ENCODE results near the gene GLRA1.
"Not testable (repeated sequence)": the region's sequence is repeated elsewhere in the genome, so short reads cannot be mapped to it uniquely, and the experiment has no call there.

The GLRA1 gene

GRCh38 chr5:151917904-151918303 lies 6.7 kb downstream of the GLRA1 start:
- no peak for DNase-seq (ENCODE audit: low spot score)

- DNase-seq (ENCODE audit: low spot score), result no peak
These were observed 11.2 kb downstream of the GLRA1 start for GRCh38 chr5:151913425-151913824.

DNA sequence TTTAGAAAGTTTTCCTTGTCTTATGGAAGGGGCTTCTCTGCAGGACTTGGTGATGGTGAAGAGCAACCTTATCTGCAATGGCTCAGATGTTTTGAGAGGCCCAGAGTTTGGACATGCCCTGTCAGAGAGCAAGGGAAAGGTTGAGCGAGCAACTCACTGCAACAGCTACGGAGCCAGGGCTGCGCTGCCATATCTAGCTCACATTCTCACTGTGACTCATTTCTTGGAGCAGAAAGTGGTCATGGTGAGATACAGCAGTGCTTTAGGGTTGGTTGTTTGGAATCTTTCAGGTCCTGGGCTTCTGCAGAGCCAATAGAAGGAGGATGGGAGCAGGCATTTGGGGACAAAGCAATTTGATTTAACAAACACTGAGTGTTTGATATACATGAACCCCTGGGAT lies 12.3 kb downstream of the GLRA1 start:
- DNase-seq (ENCODE audit: low spot score), result no peak

- no peak for DNase-seq (ENCODE audit: low spot score)
These were observed 13.6 kb downstream of the GLRA1 start for GRCh38 chr5:151911011-151911410.

DNA sequence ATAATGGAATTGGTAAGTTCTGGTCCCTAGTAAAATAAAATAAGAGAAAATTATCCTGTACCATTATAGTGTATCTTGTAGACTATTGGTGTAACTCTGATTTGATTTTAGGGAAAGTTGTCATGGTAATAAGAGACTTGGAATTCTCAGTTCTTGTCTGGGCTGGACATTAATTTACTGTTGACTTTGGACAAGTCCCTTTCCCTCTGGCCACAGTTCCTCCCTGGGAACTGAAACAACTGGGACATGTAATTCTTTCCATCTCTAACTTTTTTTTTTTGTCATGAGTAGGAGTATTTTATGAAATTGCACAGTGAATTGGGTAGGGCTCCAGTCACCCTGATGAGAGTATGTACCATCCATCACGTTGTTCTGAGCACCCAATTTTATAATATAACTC lies 15.0 kb downstream of the GLRA1 start:
- DNase-seq (ENCODE audit: low spot score), result no peak

- DNase-seq (ENCODE audit: low spot score), result no peak
These were observed 18.4 kb downstream of the GLRA1 start for GRCh38 chr5:151906246-151906645.

DNA sequence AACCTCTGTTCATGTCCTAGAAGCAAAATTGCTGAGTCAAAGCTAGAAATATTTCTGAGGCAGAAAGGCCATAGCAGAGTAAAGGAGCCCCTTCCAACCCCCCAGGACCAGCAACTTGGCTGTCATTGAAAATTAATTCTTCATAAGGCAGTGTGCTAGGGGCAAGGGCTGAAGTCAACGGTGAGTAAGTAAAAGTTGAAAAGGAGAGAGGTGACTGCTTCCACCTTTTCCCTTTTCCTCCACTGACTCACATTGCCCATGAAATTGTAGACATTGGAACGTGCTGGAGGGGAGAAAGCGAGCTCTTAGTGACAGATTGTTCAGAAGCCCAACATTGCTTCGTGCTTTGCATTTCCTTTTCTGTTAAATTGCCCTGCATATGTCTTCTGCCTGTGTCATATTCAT lies 19.1 kb downstream of the GLRA1 start:
- no peak for DNase-seq (ENCODE audit: low spot score)

DNA sequence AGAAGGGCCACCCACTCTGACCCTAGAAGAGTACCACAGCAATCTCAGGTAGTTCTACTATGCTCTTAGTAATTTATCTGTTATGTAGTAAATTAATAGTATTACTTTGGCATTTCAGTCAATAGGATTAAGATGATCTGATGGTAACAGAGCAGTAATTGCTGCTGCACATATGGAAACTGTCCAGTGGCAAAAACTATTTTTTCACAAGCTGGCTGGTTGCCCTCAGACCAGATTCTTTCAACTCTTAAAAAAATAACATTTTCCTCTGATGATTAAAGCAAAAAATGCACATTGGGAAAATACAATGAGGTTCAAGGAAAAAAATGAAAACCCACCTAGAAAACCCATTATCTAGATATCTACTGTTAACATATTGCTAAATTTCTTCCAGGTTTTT lies 19.7 kb downstream of the GLRA1 start:
- DNase-seq (ENCODE audit: low spot score), result no peak

GRCh38 chr5:151904127-151904526 lies 20.5 kb downstream of the GLRA1 start:
- DNase-seq (ENCODE audit: low spot score), result no peak

GRCh38 chr5:151903243-151903653 lies 21.4 kb downstream of the GLRA1 start:
- DNase-seq (ENCODE audit: low spot score), result no peak

- DNase-seq (ENCODE audit: low spot score), result no peak
These were observed 22.4 kb downstream of the GLRA1 start for GRCh38 chr5:151902215-151902614.

- DNase-seq (ENCODE audit: low spot score), result no peak
These were observed 23.0 kb downstream of the GLRA1 start for GRCh38 chr5:151901611-151902010.

GRCh38 chr5:151900891-151901290 lies 23.8 kb downstream of the GLRA1 start:
- DNase-seq (ENCODE audit: low spot score), result no peak

DNA sequence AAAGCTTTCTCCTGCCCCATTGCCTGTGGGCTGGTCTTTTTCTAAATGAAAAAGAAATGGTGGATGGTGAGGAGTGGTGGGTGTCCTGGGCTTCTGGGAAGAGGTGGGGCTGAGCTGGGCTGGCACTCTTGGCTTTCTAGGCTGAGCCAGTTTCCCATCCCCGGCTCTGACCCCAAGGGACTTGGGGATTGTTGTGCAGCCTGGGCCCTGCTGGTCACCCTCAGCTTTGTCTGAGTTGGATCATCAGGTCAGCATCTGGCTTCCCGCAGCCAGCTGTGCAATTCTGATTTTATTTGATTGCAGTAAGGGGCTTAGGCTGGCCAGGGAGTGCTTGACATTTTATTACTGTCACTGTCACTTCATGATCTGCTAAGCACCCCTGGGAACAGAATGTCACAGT lies 25.3 kb downstream of the GLRA1 start:
- DNase-seq (ENCODE audit: low spot score), result no peak

DNA sequence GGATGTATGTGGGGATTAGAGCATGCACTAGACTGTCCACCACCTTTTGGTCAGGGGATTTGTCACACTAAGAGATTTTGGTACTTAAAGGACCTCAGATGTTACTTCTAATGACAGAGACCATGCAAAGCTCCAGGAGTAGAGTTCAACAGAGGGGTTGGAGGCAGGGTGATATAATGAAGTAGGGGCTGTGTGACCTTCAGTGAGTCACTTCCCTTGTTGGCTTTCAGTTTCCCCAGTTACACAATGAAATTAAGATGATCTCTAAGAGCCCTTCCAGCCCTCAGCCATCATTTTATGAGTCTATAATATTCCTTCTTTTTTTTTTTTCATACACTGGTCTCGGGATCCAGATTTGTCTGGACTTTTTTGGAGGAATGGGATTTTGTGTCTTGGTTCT lies 26.8 kb downstream of the GLRA1 start:
- DNase-seq (ENCODE audit: low spot score), result no peak

DNA sequence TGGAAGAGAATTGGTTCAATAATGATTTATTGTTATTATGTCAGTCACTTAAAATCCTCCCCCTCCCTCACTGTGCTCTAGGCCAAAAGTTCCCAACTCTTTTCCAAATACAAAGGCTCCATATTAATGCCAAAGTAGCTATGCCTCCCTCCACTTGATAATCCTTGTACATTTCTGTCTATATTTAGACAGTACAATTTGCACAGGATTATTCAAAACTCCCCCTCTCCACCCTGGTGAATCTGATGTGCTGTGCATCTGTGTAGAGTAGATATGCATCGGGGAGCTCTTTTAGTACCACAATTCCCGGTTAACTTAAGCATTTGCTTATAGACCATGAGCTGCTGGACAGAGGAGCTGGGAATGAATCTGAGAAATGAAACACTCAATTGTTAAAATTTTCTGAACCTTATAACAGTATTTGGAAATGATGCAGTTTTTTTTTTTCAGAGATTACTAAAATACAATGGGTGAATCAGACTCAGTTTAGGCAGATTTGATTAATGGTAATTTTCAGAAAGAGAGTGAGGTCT lies 27.6 kb downstream of the GLRA1 start:
- DNase-seq (ENCODE audit: low spot score), result no peak

DNA sequence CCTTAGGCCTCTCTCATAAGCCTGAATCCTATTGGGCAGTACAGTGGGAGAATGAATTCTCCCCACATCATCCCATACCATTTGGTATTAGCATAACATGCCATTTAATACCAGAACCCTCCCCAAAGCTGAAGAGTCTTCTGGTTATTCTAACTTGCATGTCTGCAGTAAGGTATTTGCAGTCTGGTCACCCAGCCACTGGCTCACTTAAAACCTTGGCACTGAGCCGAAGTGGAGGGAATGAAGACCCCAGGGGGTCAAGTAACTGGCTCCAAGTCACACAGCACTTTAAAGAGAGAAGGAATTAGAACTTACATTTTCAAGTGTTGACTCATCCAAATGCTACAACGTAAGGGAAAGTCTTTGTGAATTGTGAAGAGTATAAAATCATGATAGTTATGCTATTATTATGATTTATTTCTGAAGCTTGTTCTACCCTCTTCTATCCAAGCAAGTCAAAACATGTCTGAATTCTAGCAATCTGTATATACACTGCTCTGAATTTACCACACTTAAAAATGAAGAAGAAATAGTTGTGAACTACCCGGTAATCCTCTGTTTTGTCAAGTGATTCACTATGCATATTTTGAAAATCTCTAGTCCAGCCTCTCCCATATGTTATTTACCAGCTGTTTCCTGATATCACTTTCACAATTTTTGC lies 28.5 kb downstream of the GLRA1 start:
- DNase-seq (ENCODE audit: low spot score), result no peak

- DNase-seq (ENCODE audit: low spot score), result no peak
These were observed 29.0 kb downstream of the GLRA1 start for GRCh38 chr5:151895660-151896030.

- DNase-seq (ENCODE audit: low spot score), result not testable (repeated sequence)
These were observed 31.2 kb downstream of the GLRA1 start for GRCh38 chr5:151893485-151893884.

DNA sequence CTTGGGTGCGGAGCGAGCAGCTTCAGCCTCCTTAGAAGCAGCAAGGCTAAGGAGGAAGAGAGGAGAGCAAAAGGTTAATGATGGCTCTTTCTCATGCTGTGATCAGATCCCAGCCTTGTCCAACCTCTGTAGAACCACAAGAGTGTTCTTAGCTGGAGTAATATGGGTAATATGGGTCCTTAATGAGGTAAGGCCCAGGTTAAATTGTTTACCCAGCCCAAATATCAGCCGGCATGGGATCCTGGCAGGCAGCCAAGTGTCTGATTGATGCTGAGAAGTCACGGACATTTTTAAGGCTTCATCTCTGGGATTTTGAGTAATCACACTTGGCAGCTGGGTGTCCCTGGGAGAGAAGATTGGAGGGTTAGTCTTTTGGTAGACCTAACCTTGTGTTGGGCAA lies 32.3 kb downstream of the GLRA1 start:
- no peak for DNase-seq (ENCODE audit: low spot score)

GRCh38 chr5:151890299-151890698 lies 34.4 kb downstream of the GLRA1 start:
- DNase-seq (ENCODE audit: low spot score), result no peak

DNA sequence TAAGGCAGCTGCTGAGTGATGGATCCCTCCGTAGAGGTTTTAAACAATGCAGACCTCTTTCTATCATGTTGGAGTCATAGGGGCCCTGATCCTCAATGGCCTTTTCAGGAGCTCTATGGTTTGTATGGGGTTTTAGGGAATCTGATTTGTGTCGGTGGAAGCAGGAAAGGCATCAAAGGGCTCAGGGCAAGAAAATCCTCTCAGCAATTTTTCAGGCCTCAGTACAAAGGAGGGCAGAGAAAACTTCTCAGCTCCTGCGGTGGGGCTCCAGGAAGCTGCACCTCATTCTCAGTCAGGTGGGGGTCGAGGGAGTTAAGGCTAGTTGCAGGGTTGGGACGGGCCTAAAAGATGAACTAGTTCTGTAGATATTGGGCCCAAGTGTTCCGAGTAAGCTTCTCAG lies 35.0 kb downstream of the GLRA1 start:
- no peak for DNase-seq (ENCODE audit: low spot score)

DNA sequence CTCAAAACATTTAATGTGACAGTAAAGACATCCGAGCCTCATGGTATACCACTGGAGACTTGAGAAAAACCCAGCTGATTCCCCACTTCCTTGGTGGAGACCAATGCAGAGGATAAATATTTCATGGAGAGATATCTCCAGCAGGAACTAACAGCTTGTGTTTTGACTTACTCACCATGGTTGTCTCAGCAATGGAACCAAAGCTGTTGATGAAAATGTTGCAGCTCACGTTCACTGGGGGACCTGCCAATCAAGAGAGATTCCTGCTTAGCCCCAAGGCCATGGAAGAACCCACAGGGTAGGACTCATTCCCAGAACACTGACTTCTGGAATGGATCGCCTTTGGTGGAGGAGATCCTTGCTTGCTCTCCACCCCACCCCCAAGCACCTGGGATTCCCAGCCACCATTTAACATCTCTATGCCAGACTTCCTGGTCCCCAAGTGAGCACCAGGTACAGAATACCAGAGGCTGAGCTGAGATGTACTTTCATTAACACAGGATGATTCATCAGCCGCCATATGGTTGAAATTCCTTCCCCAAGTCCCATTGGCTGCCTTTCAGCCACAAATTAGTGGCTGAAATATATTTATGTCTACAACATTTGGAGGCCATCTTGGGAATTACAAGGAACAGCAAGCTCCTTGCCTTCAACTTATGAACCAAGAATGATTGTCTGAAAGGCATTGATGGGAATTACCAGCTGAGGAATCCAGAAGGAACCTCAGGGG lies 37.9 kb downstream of the GLRA1 start:
- DNase-seq (ENCODE audit: low spot score), result no peak

Measured in CD4-positive, alpha-beta T cell treated with Interleukin-15 for 4 hours (primary cell).